AG10803 (cell line): ENCODE measurements around the gene VPS35L.
"Not testable (repeated sequence)": the region's sequence is repeated elsewhere in the genome, so short reads cannot be mapped to it uniquely, and the experiment has no call there.

Experiments
- DNase-seq: peaks from one replicate; pipeline ENCODE4 v3.0.0; 2010; ENCODE audit warnings: low read depth
- H3K4me3 ChIP-seq: 2 replicates; pipeline ENCODE4 v1.5.1; 2011; ENCODE audit warnings: mild to moderate bottlenecking, low read length, control low read depth
- CTCF ChIP-seq: conservative IDR thresholded peaks from 2 replicates; pipeline ENCODE4 v1.5.1; 2011; ENCODE audit warnings: mild to moderate bottlenecking, low read length, control low read depth, inconsistent platforms

The VPS35L gene

GRCh38 chr16:19710191-19710908 lies 154.8 kb downstream of the VPS35L start:
- no peak overlapping the region for H3K4me3 ChIP-seq
- DNase-seq = no peak
- no peak for TF ChIP-seq CTCF

GRCh38 chr16:19710991-19711545 lies 155.6 kb downstream of the VPS35L start:
- no peak for TF ChIP-seq CTCF
- no peak overlapping the region for H3K4me3 ChIP-seq
- no peak for DNase-seq

- no peak overlapping the region for H3K4me3 ChIP-seq
- DNase-seq = no peak
- TF ChIP-seq CTCF = no peak
These were observed 156.1 kb downstream of the VPS35L start for GRCh38 chr16:19711643-19712042.

GRCh38 chr16:19712418-19713058 lies 157.0 kb downstream of the VPS35L start:
- no peak for DNase-seq
- no peak for TF ChIP-seq CTCF

GRCh38 chr16:19713697-19714096 lies 158.2 kb downstream of the VPS35L start:
- H3K4me3 ChIP-seq = no peak overlapping the region
- TF ChIP-seq CTCF = no peak
- no peak for DNase-seq

More at GRCh38 chr16:19712418-19713058, 157.0 kb downstream of the VPS35L start:
- H3K4me3 ChIP-seq = no peak overlapping the region

GRCh38 chr16:19715566-19715965 lies 160.1 kb downstream of the VPS35L start:
- no peak for DNase-seq
- H3K4me3 ChIP-seq = no peak overlapping the region
- no peak for TF ChIP-seq CTCF

- no peak overlapping the region for H3K4me3 ChIP-seq
- TF ChIP-seq CTCF = no peak
- no peak for DNase-seq
These were observed 160.7 kb downstream of the VPS35L start for GRCh38 chr16:19716183-19716582.

GRCh38 chr16:19716728-19717127 lies 161.2 kb downstream of the VPS35L start:
- DNase-seq = not testable (repeated sequence)
- H3K4me3 ChIP-seq = peak overlapping the region; percentile 98
